Cardiac fibroblast (primary cell): Measurements from ENCODE around the gene FAM72A.

Experiments used
- DNase-seq, 2 donors: peaks; one replicate each; pipeline versions ENCODE4 v3.0.0 to v3.0.0-alpha.2; 2010; ENCODE audit warnings: low read depth in 2 of 2
- H3K4me3 ChIP-seq, 2 donors: replicated peaks in 1 of 2; 1 replicate in 1 of 2; 2 replicates in 1 of 2; pipeline ENCODE4 v1.5.1; 2011; ENCODE audit warnings: low read depth in 2 of 2, low read length in 2 of 2, mild to moderate bottlenecking in 2 of 2, moderate library complexity in 1 of 2
- CTCF ChIP-seq: IDR thresholded peaks from one replicate; pipeline ENCODE4 v1.5.1; 2011; ENCODE audit warnings: low read depth, mild to moderate bottlenecking, low read length, inconsistent platforms

Gene FAM72A

DNA sequence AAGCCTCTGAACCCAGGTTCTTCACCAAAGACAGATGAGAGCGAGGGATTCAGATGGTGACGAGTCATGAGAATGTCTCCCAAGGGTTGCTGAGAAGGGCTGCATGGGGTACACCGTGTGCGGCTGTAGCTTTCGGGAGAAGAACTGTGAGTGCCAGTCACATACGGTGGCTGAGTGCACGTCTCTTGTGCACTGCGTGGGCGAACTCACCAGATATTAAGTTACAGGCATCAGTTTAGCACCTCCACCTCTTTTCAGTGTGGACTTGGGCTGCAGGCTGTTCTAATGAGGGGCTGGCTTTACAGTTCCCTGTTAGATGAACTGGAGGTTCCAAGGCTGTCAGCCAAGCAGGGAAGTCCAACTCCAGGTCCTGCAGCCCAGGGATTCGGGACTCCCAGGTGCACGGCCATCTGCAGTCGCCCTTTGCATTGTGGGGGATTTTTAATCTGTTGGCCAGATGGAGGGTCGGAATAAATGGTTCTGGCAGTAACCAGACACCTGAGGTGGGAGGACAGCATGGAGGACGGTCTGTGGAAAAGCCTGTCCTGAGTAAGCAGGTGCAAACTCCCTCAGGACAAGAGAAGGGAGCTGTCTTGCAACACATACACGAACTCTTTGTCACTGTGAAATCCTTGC is 59.0 kb downstream of the FAM72A start:
- no peak for DNase-seq
- no peak for TF ChIP-seq CTCF
- no peak overlapping the region for H3K4me3 ChIP-seq

DNA sequence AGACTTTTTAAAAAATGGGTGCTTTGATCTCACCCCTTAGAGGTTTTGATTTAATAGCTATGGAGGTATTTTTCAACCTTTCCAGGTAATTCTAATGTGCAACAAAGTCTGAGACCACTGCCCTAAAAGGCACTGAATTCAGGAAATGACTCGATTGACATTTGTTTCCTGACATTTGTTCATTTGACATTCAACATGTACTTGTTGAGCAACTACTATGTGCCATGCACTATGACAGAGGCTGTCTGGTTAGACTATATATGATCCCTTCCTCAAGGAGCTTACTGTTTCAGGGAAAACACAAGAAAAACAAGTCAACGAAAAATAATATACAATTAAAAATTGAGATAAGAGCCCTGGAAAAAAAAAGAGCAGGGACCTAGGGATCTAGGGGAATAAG is 59.9 kb downstream of the FAM72A start:
- no peak for DNase-seq
- H3K4me3 ChIP-seq, result no peak overlapping the region
- no peak for TF ChIP-seq CTCF

DNA sequence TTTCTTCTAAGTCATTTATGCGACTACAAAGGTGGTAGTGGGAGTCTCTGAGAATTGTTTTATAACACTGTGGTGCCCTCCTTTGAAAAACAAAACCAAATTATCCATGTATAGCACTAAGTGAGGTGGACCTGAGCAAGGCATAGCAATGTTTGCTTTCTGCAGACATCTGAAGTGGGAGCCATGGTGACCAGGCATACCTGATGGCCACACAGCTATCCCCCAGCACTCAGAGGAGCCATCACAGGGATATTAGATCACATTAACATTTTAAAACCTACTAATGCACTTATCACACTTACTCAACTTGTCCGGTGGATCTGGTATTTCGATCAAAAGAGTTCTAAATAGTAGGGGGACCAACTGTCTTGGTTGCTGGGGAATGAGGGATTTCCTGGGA is 60.6 kb downstream of the FAM72A start:
- no peak for DNase-seq
- H3K4me3 ChIP-seq, result no peak overlapping the region
- no peak for TF ChIP-seq CTCF

DNA sequence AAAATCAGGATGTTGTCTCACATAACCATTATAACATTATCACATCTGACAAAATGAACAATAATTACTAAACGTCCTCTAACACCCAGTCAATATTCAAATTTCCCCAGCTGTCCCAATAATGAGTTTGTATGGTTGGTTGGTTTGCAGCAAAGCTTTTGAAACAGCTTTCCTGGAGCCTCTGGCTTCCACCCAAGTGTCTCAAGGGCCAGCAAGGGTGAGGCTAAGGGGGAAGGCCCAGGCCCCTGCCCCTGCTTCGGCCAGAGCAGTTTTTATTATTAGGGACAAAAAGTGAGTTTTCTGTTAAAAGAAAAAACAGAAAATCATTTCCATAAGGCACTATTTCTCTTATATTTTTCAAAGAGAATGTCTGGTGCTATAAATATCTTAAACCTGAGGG is 66.4 kb downstream of the FAM72A start:
- H3K4me3 ChIP-seq, result no peak overlapping the region
- no peak for TF ChIP-seq CTCF
- no peak for DNase-seq
